NCI-H128 (cell line): ENCODE results near the gene OR4K15.
"Not testable (repeated sequence)": the region's sequence is repeated elsewhere in the genome, so short reads cannot be mapped to it uniquely, and the experiment has no call there.

Experiments
- DNase-seq: peaks from one replicate; lab custom pipeline; 2025; ENCODE audit not compliant: unreplicated experiment; lab: John Stamatoyannopoulos, UW

Gene OR4K15

GRCh38 chr14:19975291-19975690, at the start of gene OR4K15:
TSS of gene OR4K15 (plus strand) at chr14:19975591. CDS start at chr14:19975591, 0 bp downstream.
- no peak for DNase-seq

- no peak for DNase-seq
Observed at GRCh38 chr14:19930617-19931016, 44.8 kb upstream of the OR4K15 start, which contains the start of gene OR4K1. TSS of gene OR4K1 (plus strand) at chr14:19930917. CDS start at chr14:19935667, 4,750 bp downstream.

GRCh38 chr14:19941668-19942067, 33.7 kb upstream of the OR4K15 start:
- DNase-seq, result no peak

- DNase-seq, result no peak
Observed at GRCh38 chr14:19947413-19948090, 27.8 kb upstream of the OR4K15 start.

GRCh38 chr14:19949218-19949617, 26.2 kb upstream of the OR4K15 start:
- DNase-seq, result no peak

- not testable (repeated sequence) for DNase-seq
Observed at GRCh38 chr14:19969735-19970134, 5.7 kb upstream of the OR4K15 start.

- DNase-seq, result no peak
Observed at GRCh38 chr14:19974844-19975243, 547 bp upstream of the OR4K15 start.

- DNase-seq, result no peak
Observed at GRCh38 chr14:19993438-19993837, 18.0 kb downstream of the OR4K15 start.

- no peak for DNase-seq
Observed at GRCh38 chr14:20001863-20002262, 26.5 kb downstream of the OR4K15 start, which contains the start of gene OR4Q2. TSS of gene OR4Q2 (plus strand) at chr14:20002163.

GRCh38 chr14:20002319-20002718, 26.9 kb downstream of the OR4K15 start:
- no peak for DNase-seq

- no peak for DNase-seq
Observed at GRCh38 chr14:20008156-20008555, 32.8 kb downstream of the OR4K15 start.

- DNase-seq, result no peak
Observed at GRCh38 chr14:20019257-20019865, 44.0 kb downstream of the OR4K15 start, which contains the start of gene OR4K14. TSS of gene OR4K14 (minus strand) at chr14:20019307. CDS start at chr14:20015193, 4,114 bp downstream.
